Esophagus muscularis mucosa (tissue), 4 donors: ENCODE measurements around the gene MEX3A. TPM values are rescaled to one million over a fixed set of nuclear protein-coding genes. Genes with fewer than 3 reads are reported as not detected.
A peak's percentile ranks its signal among the peaks of the same experiment; 100 is the strongest.

ENCODE experiments used
- DNase-seq: peaks from one replicate; pipeline ENCODE4 v3.0.0-alpha.2; 2017; ENCODE audit errors: extremely low spot score
- H3K27ac ChIP-seq, 4 donors: fragments of 200-600 bp; sonication (generic); replicated peaks in 1 of 4; 1 replicate in 3 of 4; 2 replicates in 1 of 4; pipeline ENCODE4 v1.5.1; 2016 to 2019; ENCODE audit warnings: mild to moderate bottlenecking in 1 of 4
- H3K27me3 ChIP-seq, 4 donors: fragments of 200-600 bp; sonication (generic); one replicate each; pipeline versions ENCODE4 v1.5.1 to v1.6.0; 2016 to 2019
- H3K36me3 ChIP-seq, 4 donors: fragments of 200-600 bp; sonication (generic); one replicate each; pipeline ENCODE4 v1.5.1; 2016 to 2019
- H3K4me1 ChIP-seq, 4 donors: fragments of 200-600 bp; sonication (generic); one replicate each; pipeline ENCODE4 v1.5.1; 2016 to 2019
- H3K4me3 ChIP-seq, 4 donors: fragments of 200-600 bp; sonication (generic); 1 replicate in 2 of 4; 2 replicates in 2 of 4; pipeline ENCODE4 v1.5.1; 2016 to 2019; ENCODE audit warnings: mild to moderate bottlenecking in 4 of 4, moderate library complexity in 1 of 4
- H3K9me3 ChIP-seq, 4 donors: fragments of 200-600 bp; sonication (generic); 1 replicate in 3 of 4; 2 replicates in 1 of 4; pipeline ENCODE4 v1.5.1; 2016 to 2019
- CTCF ChIP-seq, 3 experiments: fragments of 200-600 bp in 2 of 3; fragments of 450-650 bp in 1 of 3; sonication (generic) in 2 of 3; IDR thresholded peaks; one replicate each; pipeline ENCODE4 v1.5.1; 2017 to 2019; ENCODE audit warnings: antibody characterized with exemption in 3 of 3, mild to moderate bottlenecking in 2 of 3, moderate library complexity in 1 of 3
- EP300 ChIP-seq: sonication (generic); formaldehyde crosslinking; IDR thresholded peaks from one replicate; pipeline ENCODE4 v1.6.1; 2017; ENCODE audit warnings: antibody characterized with exemption
- POLR2A ChIP-seq: fragments of 450-650 bp; IDR thresholded peaks from one replicate; pipeline ENCODE4 v1.6.1; 2017; ENCODE audit warnings: antibody characterized with exemption, moderate library complexity, mild to moderate bottlenecking, low read depth
- POLR2AphosphoS5 ChIP-seq, 2 donors: sonication (generic); formaldehyde crosslinking; IDR thresholded peaks; one replicate each; pipeline ENCODE4 v1.6.1; 2017; ENCODE audit warnings: antibody characterized with exemption in 2 of 2
- WGBS: methylation state at CpG from one replicate; pipeline ENCODE4 v1.1.5; 2018; 5-methylcytosine and 5-hydroxymethylcytosine counted together
- intact Hi-C: fragments of 100-400 bp; cut with DNase I; formaldehyde crosslinking; loops from one replicate; pipeline ENCODE4 v1.15.1; 2023
- total RNA-seq, 4 donors: library from RNA; depleted of rRNA; stranded (reverse); fragments of >200 nt; gene quantifications; one replicate each; pipeline versions ENCODE4 v1.1.0 to v1.2.1, GENCODE V29; 2016

The MEX3A gene
- total RNA-seq, 4 donors from 2014 or later: under 0.01 to 1.6 (median 0.66) TPM

GRCh38 chr1:156104065-156104810 is 22.0 kb upstream of the MEX3A start:
- H3K27ac ChIP-seq: peak overlapping the region; percentile 89 to 92 (median 91)
- H3K4me1 ChIP-seq: peaks cover 76 to 89% (median 86%) of the 10 kb centered on the region in 4 donors
- TF ChIP-seq POLR2AphosphoS5 (IDR thresholded peaks at IDR 0.05) (peak; percentile 45 to 76), POLR2A (no peak)
- H3K27me3 ChIP-seq: no peaks in the 10 kb centered on the region
- no peaks in the 10 kb centered on the region for H3K9me3 ChIP-seq
- intact Hi-C loops: no loop called here
- DNase-seq: no peak
- H3K36me3 ChIP-seq: no peaks in the 10 kb centered on the region
- 39% methylated on average over 9 of the region's 15 CpGs for WGBS
- peak overlapping the region; percentile 9 to 53 (median 28) for H3K4me3 ChIP-seq

- Histone ChIP-seq H3K9me3 (no peaks in the 10 kb centered on the region), H3K4me1 (peaks cover 73 to 84% (median 81%) of the 10 kb centered on the region in 4 donors), H3K4me3 (peak overlapping the region; percentile 9 to 53 (median 28)), H3K36me3 (no peaks in the 10 kb centered on the region), H3K27ac (peak overlapping the region; percentile 89 to 92 (median 91)), H3K27me3 (no peaks in the 10 kb centered on the region)
- TF ChIP-seq CTCF (IDR thresholded peaks at IDR 0.05) (no peak), POLR2AphosphoS5 (IDR thresholded peaks at IDR 0.05) (peak; percentile 49 to 59), POLR2A (no peak), EP300 (no peak)
- WGBS: 21% methylated on average over 6 of the region's 9 CpGs
- intact Hi-C loops: no loop called here
- no peak for DNase-seq
Measured at GRCh38 chr1:156103521-156103947, 21.3 kb upstream of the MEX3A start.

GRCh38 chr1:156102633-156103511 is 20.6 kb upstream of the MEX3A start:
- Histone ChIP-seq H3K9me3 (no peaks in the 10 kb centered on the region), H3K4me1 (peaks cover 68 to 78% (median 75%) of the 10 kb centered on the region in 4 donors), H3K36me3 (no peaks in the 10 kb centered on the region), H3K27me3 (no peaks in the 10 kb centered on the region), H3K27ac (peak overlapping the region; percentile 89 to 92 (median 91)), H3K4me3 (peak overlapping the region in 2 of 4 donors; percentile 36 to 53)
- DNase-seq: no peak
- WGBS: 38% methylated on average over 15 of the region's 16 CpGs
- TF ChIP-seq POLR2A (no peak), CTCF (IDR thresholded peaks at IDR 0.05) (no peak), POLR2AphosphoS5 (IDR thresholded peaks at IDR 0.05) (no peak), EP300 (no peak)
- intact Hi-C loops: no loop called here

- Histone ChIP-seq H3K4me1 (peaks cover 72 to 80% (median 78%) of the 10 kb centered on the region in 4 donors), H3K27ac (peak overlapping the region; percentile 89 to 92 (median 91)), H3K9me3 (no peaks in the 10 kb centered on the region), H3K4me3 (no peak overlapping the region), H3K27me3 (no peaks in the 10 kb centered on the region), H3K36me3 (no peaks in the 10 kb centered on the region)
- TF ChIP-seq CTCF (IDR thresholded peaks at IDR 0.05): no peak
- no peak for TF ChIP-seq POLR2A
- no peak for TF ChIP-seq EP300
- no peak for TF ChIP-seq POLR2AphosphoS5 (IDR thresholded peaks at IDR 0.05)
- intact Hi-C loops: no loop called here
- WGBS: 53% methylated on average over 6 of the region's 6 CpGs
- DNase-seq: no peak
Measured at GRCh38 chr1:156101880-156102279, 19.6 kb upstream of the MEX3A start.
